ENCODE results near the gene PCED1A.
"Not testable (repeated sequence)": the region's sequence is repeated elsewhere in the genome, so short reads cannot be mapped to it uniquely, and the experiment has no call there.

PCED1A gene

DNA sequence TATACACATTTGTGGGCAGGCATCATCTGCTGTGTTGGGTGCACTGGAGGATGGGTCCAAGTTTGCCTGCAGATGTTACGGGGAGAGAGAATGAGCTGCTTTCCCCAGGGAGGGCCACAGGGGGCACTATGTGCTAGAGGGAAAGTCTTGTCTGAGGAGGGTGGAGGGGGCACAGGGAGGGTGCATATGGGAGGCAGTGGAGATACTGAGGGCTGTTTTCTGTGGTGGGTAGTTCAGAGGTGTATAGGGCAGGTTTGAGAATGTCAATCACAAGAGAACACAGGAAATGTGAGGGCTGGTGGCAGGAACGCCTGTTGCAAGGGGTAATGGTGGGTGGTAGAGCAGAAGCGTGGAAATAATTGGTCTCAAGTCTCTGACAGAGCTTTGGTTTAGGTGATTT is 25.2 kb upstream of the PCED1A start:
- DNase-seq, result peak; percentile 13

DNA sequence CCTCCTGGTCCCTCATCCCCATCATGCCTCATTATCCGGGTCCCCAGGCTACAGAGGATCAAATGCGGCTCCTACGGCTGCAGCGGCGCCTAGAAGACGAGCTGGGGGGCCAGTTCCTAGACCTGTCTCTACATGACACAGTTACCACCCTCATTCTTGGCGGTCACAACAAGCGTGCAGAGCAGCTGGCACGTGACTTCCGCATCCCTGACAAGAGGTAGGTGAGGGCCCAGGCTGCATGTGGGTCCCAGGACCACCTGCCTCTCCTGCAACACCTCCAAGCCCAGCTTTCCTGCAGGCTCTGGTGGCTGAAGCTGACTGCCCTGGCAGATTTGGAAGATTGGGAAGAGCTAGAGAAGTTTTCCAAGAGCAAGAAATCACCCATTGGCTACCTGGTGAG is 24.6 kb upstream of the PCED1A start:
- DNase-seq, result no peak

DNA sequence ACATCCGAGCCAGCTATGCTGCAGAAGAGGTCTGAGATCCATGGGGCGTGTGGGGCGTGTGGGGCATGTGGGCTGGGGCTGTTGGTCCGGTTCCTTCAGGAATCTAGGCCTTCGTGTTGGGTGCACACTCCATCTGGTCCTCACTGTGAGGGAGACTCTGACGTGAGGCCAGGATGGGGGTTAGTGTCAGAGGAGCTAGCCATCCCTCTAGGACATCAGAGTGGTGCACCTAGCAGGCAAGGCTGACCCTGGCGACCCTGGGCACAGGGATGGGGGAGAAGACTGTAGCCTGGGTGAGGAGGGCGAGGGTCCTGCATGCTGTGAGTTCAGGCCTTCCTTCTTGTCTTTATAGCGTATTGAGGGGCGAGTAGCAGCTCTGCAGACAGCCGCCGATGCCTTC is 24.2 kb upstream of the PCED1A start:
- no peak for DNase-seq

DNA sequence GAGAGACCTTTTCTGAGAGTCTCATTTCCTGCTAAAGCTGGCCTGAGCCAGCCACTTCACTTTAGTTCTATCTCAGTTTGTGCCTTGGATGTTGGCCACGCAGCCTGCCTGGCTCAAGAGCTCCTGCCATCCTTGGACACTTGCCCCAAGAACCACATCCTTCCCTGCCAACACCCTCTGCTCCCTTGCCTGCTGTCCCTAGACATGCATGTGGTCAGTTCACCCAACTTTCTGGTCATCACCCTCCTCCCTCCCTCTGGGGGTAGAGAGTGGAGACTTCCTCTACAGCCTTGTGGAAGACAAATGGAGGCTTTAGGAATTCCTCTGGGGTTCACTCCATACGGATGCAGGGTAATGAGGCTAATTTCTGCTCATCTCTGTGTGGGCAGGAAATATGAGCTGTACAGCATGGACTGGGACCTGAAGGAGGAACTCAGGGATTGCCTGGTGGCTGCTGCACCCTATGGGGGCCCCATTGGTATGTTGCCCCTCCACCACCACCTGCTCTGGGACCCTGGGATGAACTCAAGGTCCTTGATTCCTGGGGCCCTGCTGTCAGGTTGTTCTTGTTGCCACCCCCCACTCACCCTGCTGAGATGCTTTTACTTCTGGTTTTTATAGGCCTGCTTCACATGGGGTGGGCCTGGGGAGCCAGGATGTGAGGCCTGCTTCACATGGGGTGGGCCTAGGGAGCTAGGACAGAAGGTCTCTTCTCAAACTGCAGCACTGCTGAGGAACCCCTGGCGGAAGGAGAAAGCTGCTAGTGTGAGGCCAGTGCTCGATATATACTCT is 19.1 kb upstream of the PCED1A start:
- no peak for DNase-seq

DNA sequence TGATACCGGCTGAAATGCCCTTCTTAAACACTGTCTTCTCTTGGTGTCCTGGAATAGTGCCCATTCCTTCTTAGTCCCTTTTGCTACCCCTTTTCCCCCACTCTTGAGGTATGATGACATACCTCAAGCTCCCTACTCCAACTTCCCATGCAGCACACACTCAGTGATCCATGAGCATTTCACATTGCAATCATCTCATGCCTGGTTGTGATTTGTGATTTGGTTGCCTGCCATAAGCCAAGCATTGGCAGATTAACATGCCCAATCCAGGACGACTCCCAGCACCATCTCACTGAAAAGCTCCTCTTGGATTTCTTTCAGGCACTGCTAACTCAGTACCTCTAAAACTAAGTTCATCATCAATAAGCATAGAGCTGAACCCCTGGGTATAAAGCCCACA is 18.1 kb upstream of the PCED1A start:
- DNase-seq, result no peak

DNA sequence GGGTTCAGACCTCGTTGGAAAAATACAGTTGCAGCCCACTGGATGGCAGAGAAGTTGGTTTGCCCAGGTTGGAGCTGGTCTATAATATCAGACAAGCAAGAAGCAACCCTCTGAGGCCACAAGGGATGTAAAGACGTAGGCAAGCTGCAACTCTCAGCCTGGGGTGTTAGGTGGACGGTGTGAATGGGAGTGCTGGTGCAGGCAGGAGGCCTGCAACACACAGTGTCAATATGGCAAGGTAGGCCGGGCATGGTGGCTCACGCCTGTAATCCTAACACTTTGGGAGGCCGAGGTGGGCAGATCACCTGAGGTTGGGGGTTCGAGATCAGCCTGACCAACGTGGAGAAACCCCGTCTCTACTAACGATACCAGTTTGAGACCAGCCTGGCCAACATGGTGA is 10.6 kb upstream of the PCED1A start:
- DNase-seq, result no peak

DNA sequence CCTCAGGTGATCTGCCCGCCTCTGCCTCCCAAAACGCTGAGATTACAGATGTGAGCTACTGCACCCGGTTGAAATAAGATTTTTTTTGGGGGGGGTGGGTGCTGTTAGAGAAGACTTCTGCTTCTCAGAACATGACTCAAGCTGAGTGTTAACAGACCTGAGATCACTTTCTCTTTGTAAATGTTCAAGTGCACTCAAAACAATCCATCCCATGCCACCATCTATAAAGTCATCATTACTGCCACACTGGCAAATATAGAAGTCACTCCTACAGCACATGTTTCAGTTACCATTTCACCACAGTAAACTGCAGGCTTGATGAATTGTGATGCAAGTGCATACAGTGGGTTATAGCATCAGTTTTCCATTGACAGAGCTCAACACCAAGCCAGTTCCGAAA is 9.1 kb upstream of the PCED1A start:
- no peak for DNase-seq

DNA sequence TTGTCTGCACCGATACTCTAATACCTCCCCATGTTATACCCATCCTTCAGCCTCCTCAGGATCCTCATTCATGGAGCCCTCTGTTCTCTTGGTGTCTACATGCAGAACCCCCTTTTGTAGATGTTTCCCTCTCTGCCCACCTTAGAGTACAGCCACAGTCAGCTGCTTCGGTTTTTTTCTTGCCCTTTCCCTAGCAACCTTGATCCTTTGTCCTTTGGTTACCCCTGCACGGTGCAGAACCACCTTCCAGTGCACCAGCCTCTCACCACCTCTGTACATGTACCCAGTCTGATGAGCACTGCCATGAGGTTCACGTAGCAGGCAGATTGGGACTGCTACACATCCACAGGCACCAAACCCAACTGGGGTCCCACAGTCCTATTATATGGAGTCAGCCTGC is 7.3 kb upstream of the PCED1A start:
- no peak for DNase-seq

DNA sequence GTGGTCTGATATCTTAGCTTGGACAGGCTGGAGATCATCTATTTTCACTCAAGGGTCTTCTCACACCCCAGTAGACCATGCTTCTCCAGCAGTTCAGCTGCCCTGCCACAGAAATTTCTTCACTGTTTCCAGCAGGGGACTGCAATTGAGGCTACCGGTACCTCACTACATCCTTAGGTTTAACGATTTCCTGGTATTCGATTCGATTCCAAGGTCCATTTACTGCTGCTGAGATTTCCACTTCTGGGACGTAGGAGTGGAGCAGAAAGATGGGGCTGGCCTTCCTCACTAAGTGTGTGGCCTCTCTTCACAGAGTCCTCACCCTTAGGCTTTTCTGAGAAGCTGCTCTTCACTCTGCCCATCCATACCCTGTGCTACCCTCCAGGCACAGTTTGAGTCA is 6.2 kb upstream of the PCED1A start:
- DNase-seq, result no peak

DNA sequence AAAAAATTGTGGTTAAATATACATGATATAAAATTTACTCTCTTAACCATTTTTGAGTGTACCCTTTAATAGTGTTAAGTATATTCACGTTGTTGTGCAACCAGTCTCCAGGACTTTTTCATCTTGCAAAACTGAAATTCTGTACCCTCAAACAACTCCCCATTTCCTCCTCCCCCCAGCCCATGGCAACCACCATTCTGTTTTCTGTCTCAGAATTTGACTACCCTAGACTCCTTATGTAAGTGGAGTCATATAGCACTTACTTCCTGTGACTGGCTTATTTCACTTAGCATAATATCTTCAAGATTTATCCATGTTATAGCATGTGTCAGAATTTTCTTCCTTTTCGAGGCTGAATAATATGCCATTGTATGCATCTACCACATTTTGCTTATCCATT is 5.2 kb upstream of the PCED1A start:
- DNase-seq, result no peak

DNA sequence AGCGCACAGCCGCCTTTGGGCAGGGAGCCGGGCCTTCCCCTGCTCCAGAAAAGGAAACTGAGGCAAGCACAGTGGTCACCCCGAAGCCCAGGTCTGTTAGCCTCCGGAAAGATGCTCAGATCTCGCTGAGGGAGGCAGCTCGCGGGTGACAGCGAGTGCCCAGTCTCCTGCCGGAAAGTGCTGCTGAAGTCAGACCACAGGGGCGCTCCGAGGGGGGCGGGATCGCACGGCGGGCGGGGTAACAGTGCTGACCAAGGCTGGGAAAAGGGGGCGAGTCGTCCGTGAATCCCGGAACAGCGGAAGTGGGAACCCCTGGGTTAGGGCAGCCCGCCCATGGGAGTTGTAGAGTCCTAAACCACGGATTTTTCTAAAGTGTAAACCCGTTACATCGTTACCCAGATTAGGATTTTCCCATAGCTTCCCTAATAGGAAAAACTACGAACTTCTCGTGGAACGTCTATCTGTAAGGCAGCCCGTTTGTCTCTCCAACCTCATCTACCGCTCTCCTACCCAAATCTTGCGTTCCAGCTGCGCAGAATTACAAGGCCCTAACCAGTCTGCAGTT is 594 bp upstream of the PCED1A start:
- peak; percentile 41 for DNase-seq

DNA sequence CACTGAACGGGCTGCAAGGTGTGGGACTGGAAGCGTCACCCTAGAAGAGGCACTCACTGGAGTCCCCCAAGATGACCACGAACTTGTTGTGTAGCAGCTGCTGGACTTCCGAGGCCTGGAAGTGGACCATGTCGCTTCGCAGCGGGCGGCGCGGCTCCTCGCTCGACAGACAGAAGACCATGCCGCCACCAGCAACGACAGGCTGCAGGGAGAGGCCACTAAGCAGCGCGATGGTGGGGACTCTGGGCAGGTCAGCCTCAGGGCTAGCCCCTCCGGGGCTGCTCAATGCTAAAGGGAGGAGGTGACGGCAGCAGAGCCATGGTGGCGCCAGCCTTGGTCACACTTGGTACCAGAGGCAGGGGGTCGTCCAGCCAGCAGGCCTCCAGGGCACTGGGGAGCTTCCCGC is 720 bp downstream of the PCED1A start:
- DNase-seq, result no peak

DNA sequence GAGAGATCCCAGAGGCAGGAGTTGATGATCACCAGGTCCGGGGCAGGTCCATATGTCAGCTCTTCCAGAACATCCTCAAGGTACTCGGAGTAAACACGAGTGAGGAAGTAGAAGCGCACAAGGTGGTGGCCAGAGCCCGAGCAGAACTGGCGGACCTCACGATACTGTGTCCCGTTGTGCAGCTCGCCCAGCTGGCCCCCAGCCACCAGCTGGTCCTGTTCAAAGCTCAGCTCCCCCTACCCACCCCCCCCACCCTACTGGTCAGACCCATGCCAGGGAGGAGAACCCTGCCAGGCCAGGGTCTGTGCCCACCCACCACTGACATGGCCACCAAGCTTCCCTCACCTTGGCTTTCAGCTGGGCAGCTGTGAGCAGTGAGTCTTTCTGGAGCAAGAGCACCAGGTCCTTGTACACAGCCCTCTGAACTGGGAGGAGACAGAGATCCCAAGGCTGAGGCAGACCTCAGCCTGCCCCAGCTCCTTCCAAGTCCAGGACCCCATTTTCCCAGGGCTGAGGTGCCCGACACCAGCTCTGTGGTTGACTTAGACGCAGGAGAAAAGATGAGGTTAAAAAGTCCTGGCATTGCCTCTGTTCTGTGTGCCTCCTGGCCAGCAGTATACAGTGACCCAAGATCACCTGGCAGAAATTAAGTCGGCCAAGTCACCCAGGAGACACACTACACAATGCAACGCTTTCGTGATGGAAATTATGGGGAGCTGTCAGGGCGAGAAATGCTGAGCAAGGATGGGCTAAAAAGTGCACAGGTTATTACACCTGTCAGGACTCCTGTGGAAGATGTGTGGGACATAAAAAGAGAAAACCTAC is 1.4 kb downstream of the PCED1A start:
- DNase-seq, result no peak

DNA sequence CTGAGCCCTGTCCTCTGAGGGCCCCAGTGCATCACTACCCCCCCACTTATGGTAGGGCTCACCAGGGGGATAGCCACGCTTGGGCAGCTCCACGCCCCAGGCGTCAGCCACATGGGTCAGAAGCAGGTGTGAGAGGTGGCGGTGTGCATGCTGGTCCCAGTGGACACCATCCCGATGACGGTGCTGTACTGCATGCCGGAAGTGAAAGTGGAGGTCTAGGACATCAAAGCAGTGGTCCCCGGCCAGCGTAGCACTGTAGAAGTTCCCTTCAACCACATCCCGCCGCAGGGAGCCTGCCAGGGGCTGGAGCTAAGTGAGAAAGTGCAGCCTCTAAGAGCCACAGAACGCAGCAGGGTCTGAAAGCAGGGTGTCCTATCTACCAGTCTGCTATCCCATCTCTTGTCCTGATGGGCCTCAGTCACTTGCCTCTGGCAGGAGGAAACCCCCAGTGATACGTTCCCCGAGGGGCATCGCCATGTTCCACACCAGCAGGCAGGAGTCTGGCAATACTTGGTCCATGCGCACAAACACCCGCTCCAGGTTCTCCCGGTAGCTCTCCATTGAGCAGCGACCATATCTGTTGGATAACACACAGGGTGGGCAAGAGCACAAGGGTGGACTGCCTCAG is 2.2 kb downstream of the PCED1A start:
- no peak for DNase-seq

DNA sequence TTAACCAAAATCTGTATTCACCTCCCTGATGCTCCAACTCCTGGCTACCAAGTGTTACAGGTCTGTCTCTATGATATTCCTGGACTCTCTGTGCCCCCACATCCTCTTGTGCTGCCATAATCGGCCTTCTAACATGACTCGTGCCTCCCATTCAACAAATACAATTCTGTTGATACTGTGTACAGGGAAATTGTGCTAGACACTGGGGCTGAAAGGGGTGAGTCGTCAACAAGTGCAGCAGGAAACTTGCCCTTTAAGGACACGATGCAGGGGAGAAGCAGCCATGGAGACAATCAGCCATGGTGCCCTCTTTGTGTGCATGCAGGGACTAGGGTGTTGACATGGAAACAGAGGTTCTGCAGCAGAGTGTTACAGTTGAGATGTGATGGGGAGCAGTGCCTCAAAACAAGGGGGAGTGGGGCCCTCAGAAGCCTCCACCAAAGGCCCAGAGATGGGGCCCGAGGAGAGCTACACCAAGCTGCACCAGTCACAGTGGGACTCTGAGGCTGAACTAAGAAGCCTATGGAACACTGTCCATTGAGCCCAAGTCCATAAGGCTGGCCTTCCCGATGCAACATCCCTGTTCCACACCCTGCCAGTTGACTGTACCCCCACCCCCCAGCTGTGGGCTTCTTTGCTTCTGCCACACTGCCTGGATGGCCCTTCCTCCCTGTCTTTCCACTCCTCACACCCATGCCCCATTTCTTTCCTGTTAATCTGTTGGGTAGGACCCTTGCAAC is 3.1 kb downstream of the PCED1A start:
- no peak for DNase-seq

DNA sequence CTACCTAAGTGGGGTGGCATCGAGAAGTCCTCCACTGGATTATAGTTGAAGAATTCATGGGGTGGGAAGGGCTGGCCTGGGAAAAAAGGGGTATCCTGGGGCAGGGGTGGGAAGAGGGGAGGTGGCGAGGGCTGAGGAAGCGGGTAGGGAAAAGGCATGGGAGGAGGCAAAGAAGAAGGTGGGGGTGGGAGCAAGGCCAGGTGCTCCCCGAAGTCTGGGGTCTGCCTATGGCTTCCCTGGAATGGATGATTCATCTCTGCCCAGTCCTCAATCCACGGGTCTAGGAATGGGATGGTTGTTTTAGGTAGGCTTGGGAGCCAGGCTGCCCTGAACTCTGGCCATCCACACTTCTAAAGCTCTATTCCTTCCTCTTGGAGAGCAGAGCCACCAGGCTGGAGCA is 4.4 kb downstream of the PCED1A start:
- DNase-seq, result no peak

DNA sequence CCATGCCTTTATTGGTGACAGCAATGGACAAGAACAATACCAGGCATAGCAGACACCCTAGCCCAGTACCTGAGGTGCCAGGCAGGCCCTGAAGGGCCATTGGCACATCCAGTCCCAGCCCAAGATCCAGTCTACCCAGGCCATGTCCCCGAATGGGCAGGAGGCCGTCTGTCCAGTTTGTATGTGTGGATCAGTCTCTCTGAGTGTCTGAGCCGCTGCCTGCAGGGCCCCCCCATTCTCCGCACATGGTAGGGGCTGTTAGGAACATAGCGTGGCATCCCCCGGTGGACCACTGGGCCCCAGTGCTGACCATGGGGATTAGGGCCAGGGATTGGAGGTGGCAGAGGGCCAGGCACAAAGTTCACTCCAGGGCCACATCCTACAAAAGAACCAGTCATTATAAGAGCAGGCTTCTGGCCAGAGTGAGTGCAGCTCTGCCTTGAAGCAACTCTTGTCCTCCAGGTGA is 5.1 kb downstream of the PCED1A start:
- no peak for DNase-seq

DNA sequence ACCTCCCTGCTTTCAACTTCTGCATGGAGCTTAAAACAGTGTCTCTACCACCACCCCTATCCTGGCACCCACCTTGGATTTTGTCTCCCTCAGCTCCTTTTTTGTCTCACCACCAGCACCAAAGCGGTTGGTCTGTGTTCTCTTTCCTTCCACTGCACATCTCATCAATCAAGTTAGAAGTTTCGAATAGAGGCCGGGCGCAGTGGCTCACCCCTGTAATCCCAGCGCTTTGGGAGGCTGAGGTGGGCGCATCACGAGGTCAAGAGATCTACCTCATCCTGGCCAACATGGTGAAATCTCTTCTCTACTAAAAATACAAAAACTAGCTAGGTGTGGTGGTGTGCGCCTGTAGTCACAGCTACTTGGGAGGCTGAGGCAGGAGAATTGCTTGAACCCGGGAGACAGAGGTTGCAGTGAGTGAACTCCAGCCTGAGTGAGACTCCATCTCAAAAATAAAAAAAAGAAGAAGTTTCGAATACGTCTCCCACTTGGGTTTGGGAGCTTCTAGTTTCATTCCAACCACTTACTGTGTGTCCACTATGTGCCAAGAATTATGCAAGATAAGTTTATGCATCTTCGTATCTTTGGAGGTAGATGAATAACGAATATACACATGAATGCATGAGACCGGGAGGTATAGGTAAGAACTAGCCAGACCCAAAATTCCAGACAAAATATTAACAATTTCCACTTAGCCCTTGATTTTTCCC is 5.9 kb downstream of the PCED1A start:
- DNase-seq, result no peak

DNA sequence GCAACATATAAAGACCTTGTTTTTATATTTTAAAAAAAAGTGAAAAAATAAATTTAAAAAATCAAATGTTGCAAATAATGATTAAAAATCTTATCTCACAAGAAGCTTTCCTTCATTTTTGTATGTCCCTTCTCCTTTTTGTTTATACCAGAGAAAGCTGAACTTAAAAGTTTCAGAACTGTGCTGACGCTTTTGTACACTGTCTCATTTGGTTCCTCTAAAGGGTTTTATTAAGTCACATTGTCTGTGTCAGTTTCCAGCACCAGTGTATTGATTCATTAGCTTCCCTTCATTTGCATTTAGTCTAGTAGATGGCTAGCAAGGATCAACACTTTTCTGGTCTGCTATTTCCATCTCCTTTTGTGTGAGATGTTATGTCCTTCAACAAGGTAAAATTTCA is 6.7 kb downstream of the PCED1A start:
- DNase-seq, result no peak

DNA sequence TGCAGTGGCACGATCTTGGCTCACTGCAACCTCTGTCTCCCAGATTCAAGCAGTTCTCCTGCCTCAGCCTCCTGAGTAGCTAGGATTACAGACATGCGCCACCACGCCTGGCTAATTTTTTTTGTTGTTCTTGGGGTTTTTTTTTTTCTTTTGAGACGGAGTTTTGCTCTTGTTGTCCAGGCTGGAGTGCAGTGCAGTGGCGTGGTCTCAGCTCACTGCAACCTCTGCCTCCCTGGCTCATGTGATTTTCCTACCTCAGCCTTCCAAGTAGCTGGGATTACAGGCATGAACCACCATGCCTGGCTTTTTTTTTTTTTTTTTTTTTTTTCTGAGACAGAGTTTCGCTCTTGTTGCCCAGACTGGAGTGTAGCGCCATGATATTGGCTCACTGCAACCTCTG is 9.2 kb downstream of the PCED1A start:
- not testable (repeated sequence) for DNase-seq

DNA sequence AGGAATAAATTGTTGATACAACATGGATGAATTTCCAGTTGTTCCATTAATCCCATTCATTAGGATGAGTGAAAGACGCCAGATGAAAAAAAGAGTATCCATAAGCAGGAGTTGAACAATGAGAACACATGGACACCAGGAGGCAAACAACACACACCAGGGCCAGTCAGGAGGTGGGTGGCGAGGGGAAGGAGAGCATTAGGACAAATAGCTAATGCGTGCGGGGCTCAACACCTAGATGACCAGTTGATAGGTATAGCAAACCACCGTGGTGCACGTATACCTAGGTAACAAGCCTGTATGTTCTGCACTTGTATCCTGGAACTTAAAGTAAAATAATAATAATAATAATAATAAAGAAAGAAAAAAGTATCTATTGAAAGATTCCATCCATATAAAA is 11.1 kb downstream of the PCED1A start:
- DNase-seq, result no peak

DNA sequence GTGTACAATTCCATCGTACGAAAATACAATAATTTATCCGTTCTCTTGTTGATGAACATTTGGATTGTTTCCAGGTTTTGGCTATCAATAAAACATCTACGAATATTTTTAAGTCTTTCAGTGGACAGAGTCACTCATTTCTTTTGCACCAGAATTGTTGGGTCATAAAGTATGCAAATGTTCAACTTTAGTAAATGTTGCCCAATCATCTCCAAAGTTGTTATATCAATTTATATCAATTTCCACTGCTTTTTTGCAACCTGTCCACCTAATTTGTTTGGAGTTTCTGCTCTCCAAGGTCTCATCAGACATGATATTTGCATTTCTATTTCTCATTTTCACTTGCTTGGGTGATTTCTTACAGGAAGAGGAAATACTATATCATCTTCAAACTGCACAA is 13.8 kb downstream of the PCED1A start:
- no peak for DNase-seq

Measured in effector CD8-positive, alpha-beta T cell (primary cell).